Skin epidermis (tissue), 12 donors: ENCODE data around the gene RELCH.

Experiments
- H3K27ac ChIP-seq, 21 experiments: fragments of 200-600 bp; sonication (generic) in 11 of 21; one replicate each; pipeline ENCODE4 v1.5.0; 2020; ENCODE audit warnings: mild to moderate bottlenecking in 3 of 21, inconsistent platforms in 2 of 21, moderate library complexity in 2 of 21
- H3K4me3 ChIP-seq, 7 experiments: fragments of 200-600 bp; sonication (generic) in 2 of 7; one replicate each; pipeline ENCODE4 v1.5.0; 2020; ENCODE audit warnings: inconsistent platforms in 2 of 7, mild to moderate bottlenecking in 2 of 7, moderate library complexity in 1 of 7

Gene RELCH

GRCh38 chr18:62331581-62332356, 144.7 kb downstream of the RELCH start:
- Histone ChIP-seq H3K27ac (no peak overlapping the region), H3K4me3 (no peak overlapping the region)

GRCh38 chr18:62332431-62332830, 145.4 kb downstream of the RELCH start:
- Histone ChIP-seq H3K4me3 (no peak overlapping the region), H3K27ac (no peak overlapping the region)

DNA sequence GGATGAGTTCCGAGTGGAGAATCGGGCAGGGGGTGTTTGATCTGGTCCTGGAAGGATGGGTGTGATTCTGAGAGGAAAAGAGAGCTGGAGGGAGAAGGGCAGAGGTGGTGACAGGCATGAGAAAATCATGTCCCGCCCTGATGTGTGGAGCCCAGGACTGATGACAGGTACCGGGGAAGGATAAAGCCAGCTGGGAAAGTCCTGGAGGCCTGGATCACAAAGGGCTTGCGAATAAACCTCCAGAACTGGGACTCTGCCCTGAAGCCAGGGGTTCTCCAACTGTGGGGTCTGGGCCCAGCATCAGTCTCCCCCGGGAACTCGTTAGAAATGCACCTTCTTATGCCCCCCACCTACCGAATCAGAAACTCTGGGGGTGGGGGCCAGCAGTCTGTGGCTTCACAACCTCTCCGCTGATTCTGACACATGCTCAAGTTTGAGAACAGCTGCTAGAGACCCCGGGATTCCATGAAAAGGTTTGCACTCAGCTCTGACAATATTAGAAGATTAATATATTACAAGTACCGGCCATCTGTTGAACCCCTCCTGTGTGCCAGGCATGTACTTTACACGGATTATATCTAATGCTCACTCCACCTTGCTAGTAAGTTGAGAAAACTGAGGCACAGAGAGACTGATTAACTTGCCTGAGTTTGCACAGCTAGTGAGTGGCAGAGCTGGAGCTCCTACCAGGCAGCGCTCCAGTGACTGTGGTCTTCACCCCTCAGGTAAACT, 146.1 kb downstream of the RELCH start:
- Histone ChIP-seq H3K27ac (no peak overlapping the region), H3K4me3 (no peak overlapping the region)

- Histone ChIP-seq H3K4me3 (no peak overlapping the region), H3K27ac (no peak overlapping the region)
These were observed 147.1 kb downstream of the RELCH start for GRCh38 chr18:62334120-62334519.

DNA sequence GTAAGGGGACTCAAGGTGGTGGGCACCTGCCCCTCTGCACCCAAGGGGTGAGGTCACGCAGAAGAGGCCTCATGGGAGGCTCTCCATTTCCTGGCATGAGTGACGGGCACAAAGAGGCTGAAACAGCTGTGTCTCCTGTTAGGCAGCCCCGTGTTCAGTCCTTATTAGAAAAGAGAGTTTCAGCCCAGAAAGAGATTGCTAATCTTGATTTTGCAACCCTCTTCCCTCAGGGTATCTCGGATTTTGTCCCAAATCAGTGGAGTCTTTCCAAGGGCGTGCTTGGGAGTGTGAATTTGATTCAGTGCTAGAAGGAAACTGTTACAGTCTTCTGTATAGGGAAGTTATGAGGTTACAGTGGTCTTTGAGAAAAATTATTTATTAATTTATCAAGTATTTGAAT, 148.4 kb downstream of the RELCH start:
- no peak overlapping the region for H3K4me3 ChIP-seq
- no peak overlapping the region for H3K27ac ChIP-seq

DNA sequence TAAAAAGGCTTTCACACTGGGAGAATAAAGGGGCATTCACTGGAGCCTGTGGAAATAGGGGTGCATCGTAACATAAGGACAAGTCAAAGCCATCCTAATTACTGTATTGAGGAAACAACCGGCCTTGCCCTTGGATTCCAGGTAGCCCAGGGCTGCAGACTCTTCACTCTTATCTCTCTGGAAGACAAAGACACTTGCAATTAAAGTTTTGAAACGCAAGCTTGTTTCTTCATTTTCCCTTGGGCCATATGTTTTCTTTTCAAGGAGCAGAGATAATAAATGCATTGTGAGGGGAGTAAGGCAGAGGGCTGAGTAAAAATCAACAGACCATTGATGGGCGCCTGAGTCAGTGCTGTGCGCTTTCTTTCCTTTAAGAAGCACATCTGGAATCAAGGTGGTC, 149.6 kb downstream of the RELCH start:
- H3K4me3 ChIP-seq, result no peak overlapping the region
- H3K27ac ChIP-seq, result no peak overlapping the region

- Histone ChIP-seq H3K27ac (no peak overlapping the region), H3K4me3 (no peak overlapping the region)
These were observed 150.3 kb downstream of the RELCH start for GRCh38 chr18:62337336-62337735.

GRCh38 chr18:62338446-62339105, 151.5 kb downstream of the RELCH start:
- no peak overlapping the region for H3K4me3 ChIP-seq
- H3K27ac ChIP-seq, result no peak overlapping the region

GRCh38 chr18:62339106-62339988, 152.3 kb downstream of the RELCH start:
- no peak overlapping the region for H3K4me3 ChIP-seq
- no peak overlapping the region for H3K27ac ChIP-seq

- Histone ChIP-seq H3K27ac (no peak overlapping the region), H3K4me3 (no peak overlapping the region)
These were observed 153.9 kb downstream of the RELCH start for GRCh38 chr18:62340996-62341395.

DNA sequence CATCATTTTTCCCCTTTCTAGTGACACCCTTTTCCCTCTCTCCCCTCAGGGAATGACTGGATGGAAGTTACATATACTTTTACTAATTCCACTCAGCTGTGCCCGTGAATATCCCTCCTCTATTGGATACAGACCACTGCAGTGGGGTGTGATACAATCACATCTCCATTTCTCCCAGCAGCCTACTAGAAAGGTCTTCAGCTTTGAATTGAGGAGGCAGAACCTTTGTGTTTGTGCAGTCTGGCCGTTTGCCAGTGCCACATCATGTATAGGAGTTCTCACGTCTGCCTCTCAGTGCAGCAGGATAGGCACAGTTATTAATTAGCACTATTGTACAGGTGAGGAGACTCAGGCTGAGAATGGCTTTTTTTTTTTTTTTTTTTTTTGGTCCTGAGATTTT, 154.4 kb downstream of the RELCH start:
- H3K4me3 ChIP-seq, result no peak overlapping the region
- no peak overlapping the region for H3K27ac ChIP-seq

- Histone ChIP-seq H3K4me3 (no peak overlapping the region), H3K27ac (no peak overlapping the region)
These were observed 155.8 kb downstream of the RELCH start for GRCh38 chr18:62342884-62343283.

DNA sequence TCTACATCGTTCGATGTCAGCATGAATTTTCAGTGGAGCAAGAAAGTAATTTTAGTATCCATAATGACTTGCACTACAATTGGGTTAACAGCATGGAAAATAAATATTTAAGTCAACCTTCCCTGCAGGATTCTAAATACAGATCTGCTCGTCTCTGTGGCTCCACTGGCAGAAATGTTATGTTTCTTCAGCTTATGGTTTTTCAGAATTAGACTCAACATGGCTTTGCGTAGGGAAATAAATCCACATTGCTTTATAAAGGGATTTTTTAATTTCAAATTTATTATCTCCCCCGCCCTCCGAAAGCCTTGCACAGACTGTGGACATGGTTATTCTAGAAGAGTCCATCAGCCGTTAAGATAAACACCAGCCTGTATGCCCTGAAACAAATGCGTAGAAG, 156.3 kb downstream of the RELCH start:
- Histone ChIP-seq H3K27ac (no peak overlapping the region), H3K4me3 (no peak overlapping the region)

- H3K27ac ChIP-seq, result no peak overlapping the region
- no peak overlapping the region for H3K4me3 ChIP-seq
These were observed 158.9 kb downstream of the RELCH start for GRCh38 chr18:62345909-62346308.

GRCh38 chr18:62346333-62347088, 159.5 kb downstream of the RELCH start:
- H3K4me3 ChIP-seq, result no peak overlapping the region
- no peak overlapping the region for H3K27ac ChIP-seq

- Histone ChIP-seq H3K4me3 (no peak overlapping the region), H3K27ac (no peak overlapping the region)
These were observed 160.0 kb downstream of the RELCH start for GRCh38 chr18:62347089-62347506.

- Histone ChIP-seq H3K27ac (no peak overlapping the region), H3K4me3 (no peak overlapping the region)
These were observed 161.4 kb downstream of the RELCH start for GRCh38 chr18:62348474-62348873.

- Histone ChIP-seq H3K4me3 (no peak overlapping the region), H3K27ac (no peak overlapping the region)
These were observed 166.1 kb downstream of the RELCH start for GRCh38 chr18:62353170-62353569.

GRCh38 chr18:62354151-62354550, 167.1 kb downstream of the RELCH start:
- Histone ChIP-seq H3K27ac (no peak overlapping the region), H3K4me3 (no peak overlapping the region)
